ENCODE measurements around the gene ERBB4.

The ERBB4 gene

GRCh38 chr2:211367293-211367692 is 1171.3 kb downstream of the ERBB4 start:
- no peak for DNase-seq

GRCh38 chr2:211364911-211365310 is 1173.7 kb downstream of the ERBB4 start:
- DNase-seq = no peak

- DNase-seq = no peak
Measured at GRCh38 chr2:211361383-211361782, 1177.2 kb downstream of the ERBB4 start.

GRCh38 chr2:211359347-211359746 is 1179.3 kb downstream of the ERBB4 start:
- DNase-seq = no peak

- DNase-seq = no peak
Measured at GRCh38 chr2:211358504-211358903, 1180.1 kb downstream of the ERBB4 start.

GRCh38 chr2:211354481-211354880 is 1184.1 kb downstream of the ERBB4 start:
- no peak for DNase-seq

- DNase-seq = peak in 46 of 58 donors; percentile 0 to 75 (median 18)
Measured at GRCh38 chr2:211351987-211352386, 1186.6 kb downstream of the ERBB4 start.

- DNase-seq = peak in 1 of 58 donors; percentile 44
Measured at GRCh38 chr2:211349031-211349430, 1189.6 kb downstream of the ERBB4 start.

GRCh38 chr2:211347328-211347727 is 1191.3 kb downstream of the ERBB4 start:
- DNase-seq = no peak

GRCh38 chr2:211344289-211344688 is 1194.3 kb downstream of the ERBB4 start:
- DNase-seq = no peak

- DNase-seq = no peak
Measured at GRCh38 chr2:211333377-211333776, 1205.2 kb downstream of the ERBB4 start.

- DNase-seq = no peak
Measured at GRCh38 chr2:211331736-211332135, 1206.9 kb downstream of the ERBB4 start.

- DNase-seq = no peak
Measured at GRCh38 chr2:211329882-211330281, 1208.7 kb downstream of the ERBB4 start.

GRCh38 chr2:211329421-211329820 is 1209.2 kb downstream of the ERBB4 start:
- DNase-seq = no peak

GRCh38 chr2:211328126-211328525 is 1210.5 kb downstream of the ERBB4 start:
- DNase-seq = no peak

Measured in anterior cingulate cortex (tissue), 58 donors.